A549 (cell line): ENCODE results near the gene PAPPA2. TPM values are rescaled to one million over a fixed set of nuclear protein-coding genes. Genes with fewer than 3 reads are reported as not detected.

Experiments
- ATAC-seq, 2 experiments: fragments of 200-7000 bp in 1 of 2; fragments of >200 bp in 1 of 2; cut with Nextera tagmentation in 1 of 2; cut with Tn5 transposase in 1 of 2; 3 replicates each; pipeline versions ENCODE4 v1.8.0 to v1.9.1; 2018 to 2020; ENCODE audit warnings: mild to moderate bottlenecking in 1 of 2, moderate library complexity in 1 of 2
- CTCF ChIA-PET: fragments of 300-600 bp; sonication (Branson Sonifier 250); formaldehyde crosslinking; extraction: SDS; loops from one replicate; lab custom pipeline; 2021; ENCODE audit warnings: antibody characterized with exemption, inconsistent platforms; lab: Yijun Ruan, JAX
- POLR2A ChIA-PET: fragments of 350-600 bp; formaldehyde crosslinking; extraction: SDS; loops from one replicate; lab custom pipeline; 2021; ENCODE audit warnings: antibody characterized with exemption, inconsistent platforms; lab: Yijun Ruan, JAX
- DNase-seq, 2 experiments: peaks; one replicate each; pipeline versions ENCODE4 v3.0.0 to v3.0.0-alpha.2; 2011 to 2016; ENCODE audit warnings: low read depth in 1 of 2, low spot score in 1 of 2
- FAIRE-seq: peaks from 2 replicates; lab custom pipeline; 2011; peaks lifted over from hg19 to GRCh38; lab: Jason Lieb, UNC
- H3K27ac ChIP-seq, 2 experiments: fragments of >200 bp; sonication (Bioruptor Twin); formaldehyde crosslinking; 3 replicates each; pipeline ENCODE4 v1.5.1; 2016 to 2017
- H3K4me1 ChIP-seq: fragments of >200 bp; sonication (Bioruptor Twin); formaldehyde crosslinking; 3 replicates; pipeline ENCODE4 v1.6.1; 2016
- H3K4me2 ChIP-seq: fragments of >200 bp; sonication (Bioruptor Twin); formaldehyde crosslinking; 3 replicates; pipeline ENCODE4 v1.6.1; 2016
- H3K4me3 ChIP-seq: fragments of >200 bp; sonication (Bioruptor Twin); formaldehyde crosslinking; 3 replicates; pipeline ENCODE4 v1.5.1; 2016
- H3K9me3 ChIP-seq: fragments of >200 bp; sonication (Bioruptor Twin); formaldehyde crosslinking; 3 replicates; pipeline ENCODE4 v1.6.1; 2016
- CBX2 ChIP-seq: fragments of 200-600 bp; sonication (generic); IDR thresholded peaks from 2 replicates; pipeline ENCODE4 v1.6.1; 2016; ENCODE audit warnings: low read depth, mild to moderate bottlenecking, borderline replicate concordance
- CBX8 ChIP-seq: fragments of 200-600 bp; sonication (generic); IDR thresholded peaks from 2 replicates; pipeline ENCODE4 v1.6.1; 2016
- CEBPB ChIP-seq, 2 experiments: fragments of >200 bp in 1 of 2; sonication (Bioruptor Twin) in 1 of 2; formaldehyde crosslinking in 1 of 2; IDR thresholded peaks; 2 replicates each; pipeline ENCODE4 v1.6.1; 2012 to 2016
- CHD4 ChIP-seq: fragments of 200-600 bp; sonication (generic); IDR thresholded peaks from 2 replicates; pipeline ENCODE4 v1.6.1; 2016; ENCODE audit warnings: antibody characterized with exemption, mild to moderate bottlenecking, borderline replicate concordance
- FOXS1 ChIP-seq: fragments of 250-450 bp; sonication (Bioruptor Pico); IDR thresholded peaks from 2 replicates; pipeline ENCODE4 v1.5.0; 2020; ENCODE audit warnings: mild to moderate bottlenecking, moderate library complexity
- HOXA7 ChIP-seq: fragments of 250-450 bp; sonication (Bioruptor Pico); IDR thresholded peaks from 2 replicates; pipeline ENCODE4 v1.5.0; 2020; ENCODE audit warnings: mild to moderate bottlenecking, moderate library complexity
- KDM1A ChIP-seq: fragments of 200-600 bp; sonication (generic); IDR thresholded peaks from 2 replicates; pipeline ENCODE4 v1.6.1; 2016; ENCODE audit warnings: low read depth, mild to moderate bottlenecking
- KDM5A ChIP-seq: fragments of 200-600 bp; sonication (generic); IDR thresholded peaks from 2 replicates; pipeline ENCODE4 v1.6.1; 2016; ENCODE audit warnings: antibody characterized with exemption, mild to moderate bottlenecking
- MAZ ChIP-seq: fragments of 150-350 bp; IDR thresholded peaks from 2 replicates; pipeline ENCODE4 v1.6.1; 2014; ENCODE audit warnings: antibody characterized with exemption, low read depth, low read length, borderline replicate concordance
- MYC ChIP-seq: IDR thresholded peaks from 2 replicates; pipeline ENCODE4 v1.6.1; 2012; ENCODE audit warnings: mild to moderate bottlenecking, inconsistent platforms, low read length, improper control_type of control experiment, borderline replicate concordance
- NFE2L2 ChIP-seq: fragments of 150-350 bp; conservative IDR thresholded peaks from 2 replicates; pipeline ENCODE4 v1.6.1; 2014; ENCODE audit warnings: low read length
- NR3C1 ChIP-seq: fragments of >200 bp; sonication (Bioruptor Twin); formaldehyde crosslinking; IDR thresholded peaks from 3 replicates; pipeline ENCODE4 v1.6.1; 2017
- RAD21 ChIP-seq, 2 experiments: fragments of >200 bp in 1 of 2; sonication (Bioruptor Twin) in 1 of 2; formaldehyde crosslinking in 1 of 2; IDR thresholded peaks in 1 of 2; conservative IDR thresholded peaks in 1 of 2; 2 replicates in 1 of 2; 3 replicates in 1 of 2; pipeline ENCODE4 v1.6.1; 2012 to 2018; ENCODE audit warnings: inconsistent platforms in 1 of 2
- RARB ChIP-seq: fragments of 250-450 bp; sonication (Bioruptor Pico); IDR thresholded peaks from 2 replicates; pipeline ENCODE4 v1.8.0; 2021; ENCODE audit warnings: mild to moderate bottlenecking, moderate library complexity
- RNF2 ChIP-seq: fragments of 200-600 bp; sonication (generic); IDR thresholded peaks from 2 replicates; pipeline ENCODE4 v1.6.1; 2016; ENCODE audit warnings: low read depth, mild to moderate bottlenecking, antibody characterized with exemption, moderate library complexity, borderline replicate concordance
- SMC3 ChIP-seq: fragments of >200 bp; sonication (Bioruptor Twin); formaldehyde crosslinking; IDR thresholded peaks from 3 replicates; pipeline ENCODE4 v1.6.1; 2018; ENCODE audit warnings: inconsistent platforms
- SREBF2 ChIP-seq: fragments of 450-650 bp; IDR thresholded peaks from 2 replicates; pipeline ENCODE4 v1.6.1; 2014; ENCODE audit warnings: mild to moderate bottlenecking, moderate library complexity
- TFCP2L1 ChIP-seq: fragments of 250-450 bp; sonication (Bioruptor Pico); IDR thresholded peaks from 2 replicates; pipeline ENCODE4 v1.5.0; 2021; ENCODE audit warnings: mild to moderate bottlenecking
- TP53 ChIP-seq: fragments of 250-450 bp; sonication (Bioruptor Pico); IDR thresholded peaks from 2 replicates; pipeline ENCODE4 v1.5.0; 2021; ENCODE audit warnings: mild to moderate bottlenecking, moderate library complexity
- ZC3H11A ChIP-seq: fragments of 450-650 bp; IDR thresholded peaks from 2 replicates; pipeline ENCODE4 v1.6.1; 2014; ENCODE audit warnings: antibody characterized with exemption, mild to moderate bottlenecking
- ZFP36 ChIP-seq: fragments of 450-650 bp; IDR thresholded peaks from 2 replicates; pipeline ENCODE4 v1.6.1; 2014; ENCODE audit warnings: borderline replicate concordance; ENCODE audit not compliant: partially characterized antibody
- ZNF302 ChIP-seq: fragments of 250-450 bp; sonication (Bioruptor Pico); IDR thresholded peaks from 2 replicates; pipeline ENCODE4 v1.9.0; 2021; ENCODE audit warnings: inconsistent platforms, mild to moderate bottlenecking, moderate library complexity
- WGBS: methylation state at CpG from one replicate; pipeline ENCODE4 v1.1.6; 2017; ENCODE audit errors: missing lambda C conversion rate; 5-methylcytosine and 5-hydroxymethylcytosine counted together
- polyA plus RNA-seq, 4 experiments: library from polyadenylated mRNA; depleted of rRNA in 3 of 4; stranded (reverse); fragments of >200 nt; fragmentation: RNase III in 1 of 4; extraction: RNeasy Plus Mini Kit Qiagen cat#74134 plus additional on column Dnase treatment in 1 of 4; gene quantifications; 2 replicates in 3 of 4; 3 replicates in 1 of 4; pipeline ENCODE4 v1.2.3, GENCODE V29; 2011 to 2017
- TF ChIP-seq, protein P1 (sequence below): fragments of >200 bp; sonication (Bioruptor Twin); formaldehyde crosslinking; IDR thresholded peaks from 3 replicates; pipeline ENCODE4 v1.6.1; 2016
- TF ChIP-seq, protein P2 (sequence below): IDR thresholded peaks from 2 replicates; pipeline ENCODE4 v1.6.1; 2012
- TF ChIP-seq, protein P3 (sequence below): fragments of 450-650 bp; IDR thresholded peaks from 2 replicates; pipeline ENCODE4 v1.6.1; 2014; ENCODE audit warnings: antibody characterized with exemption
- TF ChIP-seq, protein P4 (sequence below): fragments of >200 bp; sonication (Bioruptor Twin); formaldehyde crosslinking; IDR thresholded peaks from 3 replicates; pipeline ENCODE4 v1.5.1; 2016
- TF ChIP-seq, protein P5 (sequence below): IDR thresholded peaks from 2 replicates; pipeline ENCODE4 v1.6.1; 2012

Gene PAPPA2
- polyA plus RNA-seq, 2 of the 4 experiments (the other 2 are of a cell fraction): 0.03 to 0.72 TPM

DNA sequence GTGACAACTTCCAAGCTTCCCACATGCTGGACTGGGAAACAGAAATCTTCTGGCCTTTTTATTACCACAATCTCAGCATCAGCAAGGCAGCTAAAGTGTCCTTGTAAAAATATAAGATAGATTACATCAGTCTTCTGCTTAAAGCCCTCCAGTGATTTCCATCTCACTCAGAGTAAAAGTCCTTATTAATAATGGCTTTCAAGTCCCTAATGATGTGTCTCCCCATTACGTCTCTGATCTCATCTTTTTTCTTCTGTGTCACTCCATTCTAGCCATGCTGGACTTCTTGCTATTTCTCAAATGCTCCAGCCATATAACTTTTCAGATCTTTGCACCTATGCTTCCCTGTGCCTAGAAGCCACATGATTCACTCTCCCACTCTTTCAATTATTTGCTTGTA, 22.1 kb downstream of the PAPPA2 start:
- ATAC-seq (no peak), FAIRE-seq (no peak), DNase-seq (no peak)
- ChIA-PET CTCF (no interaction called here), POLR2A (no interaction called here)
- Histone ChIP-seq H3K4me2 (no peak overlapping the region), H3K27ac (no peak overlapping the region), H3K4me3 (no peak overlapping the region), H3K9me3 (no peaks in the 10 kb centered on the region), H3K4me1 (no peaks in the 10 kb centered on the region)
- TF ChIP-seq ZFP36 (no peak), TP53 (CRISPR knock-in tag) (no peak), KDM5A (no peak), RAD21 (conservative IDR thresholded peaks at IDR 0.05 in 1 of 2, IDR thresholded peaks at IDR 0.05 in 1 of 2) (no peak), MYC (no peak), KDM1A (no peak), RNF2 (no peak), NFE2L2 (no peak)
- TF ChIP-seq, protein P1, sequence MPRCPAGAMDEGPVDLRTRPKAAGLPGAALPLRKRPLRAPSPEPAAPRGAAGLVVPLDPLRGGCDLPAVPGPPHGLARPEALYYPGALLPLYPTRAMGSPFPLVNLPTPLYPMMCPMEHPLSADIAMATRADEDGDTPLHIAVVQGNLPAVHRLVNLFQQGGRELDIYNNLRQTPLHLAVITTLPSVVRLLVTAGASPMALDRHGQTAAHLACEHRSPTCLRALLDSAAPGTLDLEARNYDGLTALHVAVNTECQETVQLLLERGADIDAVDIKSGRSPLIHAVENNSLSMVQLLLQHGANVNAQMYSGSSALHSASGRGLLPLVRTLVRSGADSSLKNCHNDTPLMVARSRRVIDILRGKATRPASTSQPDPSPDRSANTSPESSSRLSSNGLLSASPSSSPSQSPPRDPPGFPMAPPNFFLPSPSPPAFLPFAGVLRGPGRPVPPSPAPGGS: no peak
- TF ChIP-seq, protein P2, sequence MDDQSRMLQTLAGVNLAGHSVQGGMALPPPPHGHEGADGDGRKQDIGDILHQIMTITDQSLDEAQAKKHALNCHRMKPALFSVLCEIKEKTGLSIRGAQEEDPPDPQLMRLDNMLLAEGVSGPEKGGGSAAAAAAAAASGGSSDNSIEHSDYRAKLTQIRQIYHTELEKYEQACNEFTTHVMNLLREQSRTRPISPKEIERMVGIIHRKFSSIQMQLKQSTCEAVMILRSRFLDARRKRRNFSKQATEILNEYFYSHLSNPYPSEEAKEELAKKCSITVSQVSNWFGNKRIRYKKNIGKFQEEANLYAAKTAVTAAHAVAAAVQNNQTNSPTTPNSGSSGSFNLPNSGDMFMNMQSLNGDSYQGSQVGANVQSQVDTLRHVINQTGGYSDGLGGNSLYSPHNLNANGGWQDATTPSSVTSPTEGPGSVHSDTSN: no peak
- 0% methylated on average over 1 of the region's 1 CpG for WGBS

DNA sequence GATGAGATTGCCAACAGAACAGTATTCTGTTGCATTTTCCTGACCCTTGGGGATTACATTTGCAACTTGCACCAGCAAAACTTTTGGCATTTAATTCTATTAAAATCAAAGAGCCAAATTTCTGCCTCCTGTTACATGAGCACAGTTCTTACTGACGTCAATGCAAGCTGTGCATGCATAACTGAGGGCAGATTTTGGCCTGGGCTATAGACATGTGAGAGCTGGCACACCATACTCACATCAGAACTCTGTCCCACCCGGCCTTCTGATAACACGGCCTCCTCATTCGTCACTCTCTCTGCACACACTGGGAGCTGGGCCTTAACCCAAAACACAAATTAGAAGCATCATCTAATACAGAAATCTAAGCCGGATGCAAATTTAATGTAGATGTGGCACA, 31.5 kb downstream of the PAPPA2 start:
- ATAC-seq (no peak), FAIRE-seq (no peak), DNase-seq (no peak)
- Histone ChIP-seq H3K27ac (no peak overlapping the region), H3K4me2 (no peak overlapping the region), H3K4me1 (no peaks in the 10 kb centered on the region), H3K4me3 (no peak overlapping the region), H3K9me3 (no peaks in the 10 kb centered on the region)
- ChIA-PET POLR2A (no interaction called here), CTCF (no interaction called here)
- 28% methylated on average over 5 of the region's 5 CpGs for WGBS
- TF ChIP-seq, protein P3, sequence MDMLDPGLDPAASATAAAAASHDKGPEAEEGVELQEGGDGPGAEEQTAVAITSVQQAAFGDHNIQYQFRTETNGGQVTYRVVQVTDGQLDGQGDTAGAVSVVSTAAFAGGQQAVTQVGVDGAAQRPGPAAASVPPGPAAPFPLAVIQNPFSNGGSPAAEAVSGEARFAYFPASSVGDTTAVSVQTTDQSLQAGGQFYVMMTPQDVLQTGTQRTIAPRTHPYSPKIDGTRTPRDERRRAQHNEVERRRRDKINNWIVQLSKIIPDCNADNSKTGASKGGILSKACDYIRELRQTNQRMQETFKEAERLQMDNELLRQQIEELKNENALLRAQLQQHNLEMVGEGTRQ: no peak
- TF ChIP-seq ZNF302 (no peak), MYC (no peak), KDM1A (no peak), ZC3H11A (no peak), TFCP2L1 (CRISPR knock-in tag) (no peak), CEBPB (IDR thresholded peaks at IDR 0.05) (no peak)

DNA sequence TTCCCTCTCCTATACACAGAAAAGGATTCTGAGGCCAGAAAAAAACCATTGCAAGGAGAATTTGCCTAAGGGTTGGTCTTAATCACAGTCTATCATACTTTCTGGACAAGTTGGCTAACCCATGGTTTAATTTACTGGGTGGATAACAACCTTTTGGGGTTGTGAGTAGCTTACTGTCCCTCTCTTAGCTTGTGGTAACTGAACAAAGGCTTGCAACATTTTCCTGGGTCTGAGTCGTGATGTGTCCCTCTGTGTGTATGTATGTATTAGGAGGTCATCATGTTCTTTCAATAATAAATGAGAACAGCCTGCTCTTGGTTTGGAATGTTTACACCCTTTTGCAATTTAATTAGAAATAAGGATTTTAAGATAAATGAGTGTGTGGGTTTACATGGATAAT, 36.7 kb downstream of the PAPPA2 start:
- Histone ChIP-seq H3K27ac (no peak overlapping the region), H3K4me1 (no peaks in the 10 kb centered on the region), H3K4me3 (no peak overlapping the region), H3K9me3 (no peaks in the 10 kb centered on the region), H3K4me2 (no peak overlapping the region)
- FAIRE-seq (no peak), DNase-seq (no peak), ATAC-seq (no peak)
- POLR2A ChIA-PET: no interaction called here
- WGBS: 0% methylated on average over 1 of the region's 1 CpG
- TF ChIP-seq RARB (no peak), FOXS1 (CRISPR knock-in tag) (no peak), CHD4 (no peak), MAZ (no peak), SREBF2 (no peak), CBX8 (no peak), NR3C1 (no peak), HOXA7 (CRISPR knock-in tag) (no peak), SMC3 (no peak), CBX2 (no peak), TP53 (CRISPR knock-in tag) (no peak), KDM1A (no peak)
- TF ChIP-seq, protein P4, sequence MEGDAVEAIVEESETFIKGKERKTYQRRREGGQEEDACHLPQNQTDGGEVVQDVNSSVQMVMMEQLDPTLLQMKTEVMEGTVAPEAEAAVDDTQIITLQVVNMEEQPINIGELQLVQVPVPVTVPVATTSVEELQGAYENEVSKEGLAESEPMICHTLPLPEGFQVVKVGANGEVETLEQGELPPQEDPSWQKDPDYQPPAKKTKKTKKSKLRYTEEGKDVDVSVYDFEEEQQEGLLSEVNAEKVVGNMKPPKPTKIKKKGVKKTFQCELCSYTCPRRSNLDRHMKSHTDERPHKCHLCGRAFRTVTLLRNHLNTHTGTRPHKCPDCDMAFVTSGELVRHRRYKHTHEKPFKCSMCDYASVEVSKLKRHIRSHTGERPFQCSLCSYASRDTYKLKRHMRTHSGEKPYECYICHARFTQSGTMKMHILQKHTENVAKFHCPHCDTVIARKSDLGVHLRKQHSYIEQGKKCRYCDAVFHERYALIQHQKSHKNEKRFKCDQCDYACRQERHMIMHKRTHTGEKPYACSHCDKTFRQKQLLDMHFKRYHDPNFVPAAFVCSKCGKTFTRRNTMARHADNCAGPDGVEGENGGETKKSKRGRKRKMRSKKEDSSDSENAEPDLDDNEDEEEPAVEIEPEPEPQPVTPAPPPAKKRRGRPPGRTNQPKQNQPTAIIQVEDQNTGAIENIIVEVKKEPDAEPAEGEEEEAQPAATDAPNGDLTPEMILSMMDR: no peak
- TF ChIP-seq, protein P3: no peak
- TF ChIP-seq, protein P5, sequence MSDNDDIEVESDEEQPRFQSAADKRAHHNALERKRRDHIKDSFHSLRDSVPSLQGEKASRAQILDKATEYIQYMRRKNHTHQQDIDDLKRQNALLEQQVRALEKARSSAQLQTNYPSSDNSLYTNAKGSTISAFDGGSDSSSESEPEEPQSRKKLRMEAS: no peak
- CTCF ChIA-PET: no interaction called here
